ENCODE measurements around the gene SGMS1.

The SGMS1 gene

GRCh38 chr10:50636618-50637579 lies 13.1 kb upstream of the SGMS1 start:
- DNase-seq (ENCODE audit: low read depth): no peak

- no peak for DNase-seq (ENCODE audit: low read depth)
These were observed 11.5 kb upstream of the SGMS1 start for GRCh38 chr10:50635286-50635685.

GRCh38 chr10:50634479-50634878 lies 10.7 kb upstream of the SGMS1 start:
- DNase-seq (ENCODE audit: low read depth): no peak

- DNase-seq (ENCODE audit: low read depth): no peak
These were observed 7.3 kb upstream of the SGMS1 start for GRCh38 chr10:50631052-50631451.

GRCh38 chr10:50629495-50630122 lies 5.9 kb upstream of the SGMS1 start:
- DNase-seq (ENCODE audit: low read depth): no peak

GRCh38 chr10:50627896-50628295 lies 4.1 kb upstream of the SGMS1 start:
- DNase-seq (ENCODE audit: low read depth): no peak

GRCh38 chr10:50627443-50627842 lies 3.7 kb upstream of the SGMS1 start:
- no peak for DNase-seq (ENCODE audit: low read depth)

GRCh38 chr10:50625649-50626132 lies 1.9 kb upstream of the SGMS1 start:
- DNase-seq (ENCODE audit: low read depth): no peak

GRCh38 chr10:50624866-50625501 lies 1.2 kb upstream of the SGMS1 start:
- peak; percentile 44 for DNase-seq (ENCODE audit: low read depth)

GRCh38 chr10:50624413-50624865 lies 683 bp upstream of the SGMS1 start:
- DNase-seq (ENCODE audit: low read depth): peak; percentile 97

- DNase-seq (ENCODE audit: low read depth): no peak
These were observed 772 bp downstream of the SGMS1 start for GRCh38 chr10:50622706-50623662.

GRCh38 chr10:50621968-50622705 lies 1.6 kb downstream of the SGMS1 start:
- DNase-seq (ENCODE audit: low read depth): peak; percentile 50

- DNase-seq (ENCODE audit: low read depth): no peak
These were observed 2.9 kb downstream of the SGMS1 start for GRCh38 chr10:50620899-50621298.

- DNase-seq (ENCODE audit: low read depth): no peak
These were observed 3.9 kb downstream of the SGMS1 start for GRCh38 chr10:50619882-50620281.

GRCh38 chr10:50619166-50619565 lies 4.6 kb downstream of the SGMS1 start:
- DNase-seq (ENCODE audit: low read depth): no peak

- DNase-seq (ENCODE audit: low read depth): no peak
These were observed 5.1 kb downstream of the SGMS1 start for GRCh38 chr10:50618624-50619023.

- DNase-seq (ENCODE audit: low read depth): no peak
These were observed 8.1 kb downstream of the SGMS1 start for GRCh38 chr10:50615658-50616057.

GRCh38 chr10:50614444-50615137 lies 9.2 kb downstream of the SGMS1 start:
- no peak for DNase-seq (ENCODE audit: low read depth)

GRCh38 chr10:50613726-50614443 lies 9.9 kb downstream of the SGMS1 start:
- no peak for DNase-seq (ENCODE audit: low read depth)

All from stimulated activated CD8-positive, alpha-beta memory T cell treated with anti-CD3 and anti-CD28 coated beads, Interleukin-12 subunit alpha, Interleukin-12 subunit beta, amount 100 ng/mL, for 1 hour (primary cell).